ENCODE results near the gene CT83. TPM values are rescaled to one million over a fixed set of nuclear protein-coding genes. Genes with fewer than 3 reads are reported as not detected.

CT83 gene
- total RNA-seq, 1 donor: not detected

- DNase-seq (ENCODE audit: low read depth): no peak
- TF ChIP-seq CTCF (IDR thresholded peaks at IDR 0.05; ENCODE audit: insufficient read depth, low read depth, low read length): no peak
- no peak overlapping the region for H3K4me3 ChIP-seq (ENCODE audit: low read depth, low read length)
Observed at GRCh38 chrX:116435597-116435996, 27.2 kb downstream of the CT83 start.

DNA sequence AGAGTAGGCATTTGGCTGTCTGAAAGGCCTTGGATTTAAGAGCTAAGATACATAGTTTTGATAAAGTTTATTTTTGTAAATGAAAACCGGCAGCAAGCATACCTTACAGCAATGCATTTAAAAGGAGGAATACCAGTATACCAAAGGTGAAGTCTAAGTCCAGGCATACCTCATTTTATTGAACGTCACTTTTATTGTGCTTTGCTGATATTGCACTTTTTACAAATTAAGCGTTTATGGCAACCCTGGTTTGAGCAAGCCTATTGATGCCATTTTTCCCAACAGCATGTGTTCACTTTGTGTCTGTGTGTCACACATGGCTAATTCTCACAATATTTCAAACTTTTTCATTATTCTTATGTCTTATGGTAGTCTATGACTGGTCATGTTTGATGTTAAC is 34.8 kb downstream of the CT83 start:
- DNase-seq (ENCODE audit: low read depth): no peak
- no peak overlapping the region for H3K4me3 ChIP-seq (ENCODE audit: low read depth, low read length)
- TF ChIP-seq CTCF (IDR thresholded peaks at IDR 0.05; ENCODE audit: insufficient read depth, low read depth, low read length): no peak

- no peak overlapping the region for H3K4me3 ChIP-seq (ENCODE audit: low read depth, low read length)
- no peak for TF ChIP-seq CTCF (IDR thresholded peaks at IDR 0.05; ENCODE audit: insufficient read depth, low read depth, low read length)
- no peak for DNase-seq (ENCODE audit: low read depth)
Observed at GRCh38 chrX:116417968-116418367, 44.8 kb downstream of the CT83 start.

- TF ChIP-seq CTCF (IDR thresholded peaks at IDR 0.05; ENCODE audit: insufficient read depth, low read depth, low read length): no peak
- no peak for DNase-seq (ENCODE audit: low read depth)
- H3K4me3 ChIP-seq (ENCODE audit: low read depth, low read length): no peak overlapping the region
Observed at GRCh38 chrX:116417214-116417613, 45.6 kb downstream of the CT83 start.

GRCh38 chrX:116413273-116413672 is 49.5 kb downstream of the CT83 start:
- no peak for DNase-seq (ENCODE audit: low read depth)
- H3K4me3 ChIP-seq (ENCODE audit: low read depth, low read length): no peak overlapping the region
- TF ChIP-seq CTCF (IDR thresholded peaks at IDR 0.05; ENCODE audit: insufficient read depth, low read depth, low read length): no peak

Other genes with a start within 250 kb of the CT83 start
- gene SLC6A14, start 26.4 kb downstream of the CT83 start, total RNA-seq: not detected in 2 replicates